Measurements from ENCODE around the gene MAD1L1.
A peak's percentile ranks its signal among the peaks of the same experiment; 100 is the strongest.
"Not testable (repeated sequence)": the region's sequence is repeated elsewhere in the genome, so short reads cannot be mapped to it uniquely, and the experiment has no call there.

MAD1L1 gene

GRCh38 chr7:2008101-2008935 lies 224.4 kb downstream of the MAD1L1 start:
- DNase-seq = no peak

DNA sequence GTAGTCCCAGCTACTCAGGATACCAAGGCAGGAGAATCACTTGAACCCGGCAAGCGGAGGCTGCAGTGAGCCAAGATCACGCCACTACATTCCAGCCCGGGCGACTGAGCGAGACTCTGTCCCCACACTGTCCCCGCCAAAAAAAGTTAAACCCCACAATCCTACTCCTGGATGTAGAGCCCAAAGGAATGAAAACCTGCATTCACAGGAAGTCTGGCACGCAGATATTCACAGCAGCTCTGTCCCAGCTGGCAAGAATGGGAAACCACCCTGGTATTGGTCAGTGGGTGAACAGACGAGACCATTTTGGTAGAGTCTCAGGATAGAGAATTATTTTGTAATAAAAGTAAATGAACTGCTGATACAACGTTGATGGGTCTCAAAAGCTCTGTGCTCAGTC lies 225.2 kb downstream of the MAD1L1 start:
- no peak for DNase-seq

GRCh38 chr7:2006921-2007381 lies 225.8 kb downstream of the MAD1L1 start:
- no peak for DNase-seq

- no peak for DNase-seq
Measured at GRCh38 chr7:2006231-2006771, 226.4 kb downstream of the MAD1L1 start.

- DNase-seq = no peak
Measured at GRCh38 chr7:2005786-2006185, 227.0 kb downstream of the MAD1L1 start.

DNA sequence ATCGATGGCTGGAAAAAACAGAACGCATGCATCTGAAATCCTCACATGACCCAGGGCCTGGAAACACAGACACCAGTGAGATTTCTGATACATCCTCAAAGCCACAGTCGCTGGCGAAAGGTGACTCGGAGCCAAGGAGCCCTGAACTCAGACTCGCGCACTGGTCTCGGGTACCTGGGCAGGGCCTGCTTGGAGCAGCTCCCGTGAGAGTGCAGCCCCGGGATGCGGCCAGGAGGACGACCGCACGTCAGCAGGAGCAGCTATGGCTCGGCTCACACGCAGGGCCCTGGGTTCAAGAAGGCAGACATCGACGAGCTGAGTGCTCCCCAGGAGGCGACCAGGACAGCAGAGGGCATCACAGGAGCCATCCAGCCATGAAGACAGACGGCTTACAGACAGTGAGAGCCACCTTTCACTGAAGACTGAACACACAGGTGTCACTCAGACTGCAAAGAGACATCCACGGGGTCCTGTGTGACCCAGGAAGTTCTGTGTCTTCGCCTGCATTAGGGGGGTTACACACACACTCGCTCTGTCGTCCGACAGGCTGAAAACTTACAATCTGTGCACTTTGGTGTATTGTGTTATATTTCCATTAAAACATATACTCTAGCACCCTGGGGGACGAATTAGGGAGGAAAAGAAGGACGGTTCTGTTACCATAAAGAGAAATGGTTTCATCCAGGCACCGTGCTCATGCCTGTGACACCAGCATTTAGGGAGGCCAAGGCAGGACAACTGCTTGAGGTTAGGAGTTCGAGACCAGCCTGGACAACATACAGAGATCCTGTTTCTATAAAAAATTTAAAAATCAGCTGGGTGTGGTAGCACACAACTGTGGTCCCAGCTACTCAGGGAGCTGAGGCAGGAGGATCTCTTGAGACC lies 227.7 kb downstream of the MAD1L1 start:
- DNase-seq = no peak

DNA sequence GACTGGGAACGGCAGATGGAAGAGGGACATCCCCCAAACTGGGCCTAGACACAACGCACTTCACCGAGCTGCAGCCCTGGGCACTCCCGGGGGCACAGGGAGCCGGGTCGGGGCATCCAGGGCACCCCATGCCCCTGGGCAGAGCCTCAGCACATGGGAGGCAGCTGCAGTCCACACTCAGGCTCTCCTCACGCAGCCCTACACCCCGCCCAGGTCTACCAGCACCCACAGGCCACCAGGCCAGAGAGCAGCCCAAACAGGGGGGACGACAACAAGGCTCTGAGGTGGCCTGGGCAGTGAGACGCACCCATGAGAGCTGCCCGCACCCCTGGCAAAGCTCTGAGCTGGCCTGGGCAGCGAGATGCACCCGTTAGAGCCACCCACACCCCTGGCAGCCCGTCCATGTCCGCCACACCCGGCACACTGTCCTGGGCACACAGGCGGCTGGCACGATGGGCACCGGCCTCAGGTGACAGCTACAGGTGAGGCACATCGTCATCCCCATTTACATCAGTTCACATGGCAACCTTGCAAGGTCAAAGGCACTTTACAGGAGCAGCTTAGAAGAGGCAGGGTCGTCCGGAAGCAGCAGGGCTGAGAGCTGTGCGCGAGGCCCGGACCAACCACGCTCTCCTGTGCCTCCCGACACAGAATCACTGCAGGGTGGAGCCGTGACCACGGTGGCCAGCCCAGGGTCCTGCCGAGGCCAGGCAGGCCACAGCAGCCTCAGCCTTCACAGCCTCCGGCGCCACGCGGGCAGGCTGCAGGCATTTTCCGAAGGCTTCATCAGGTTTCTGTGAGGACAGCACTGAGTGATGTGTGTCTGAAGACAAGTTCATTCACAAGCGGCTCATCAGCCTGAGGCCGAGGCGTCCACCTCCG lies 228.6 kb downstream of the MAD1L1 start:
- no peak for DNase-seq

DNA sequence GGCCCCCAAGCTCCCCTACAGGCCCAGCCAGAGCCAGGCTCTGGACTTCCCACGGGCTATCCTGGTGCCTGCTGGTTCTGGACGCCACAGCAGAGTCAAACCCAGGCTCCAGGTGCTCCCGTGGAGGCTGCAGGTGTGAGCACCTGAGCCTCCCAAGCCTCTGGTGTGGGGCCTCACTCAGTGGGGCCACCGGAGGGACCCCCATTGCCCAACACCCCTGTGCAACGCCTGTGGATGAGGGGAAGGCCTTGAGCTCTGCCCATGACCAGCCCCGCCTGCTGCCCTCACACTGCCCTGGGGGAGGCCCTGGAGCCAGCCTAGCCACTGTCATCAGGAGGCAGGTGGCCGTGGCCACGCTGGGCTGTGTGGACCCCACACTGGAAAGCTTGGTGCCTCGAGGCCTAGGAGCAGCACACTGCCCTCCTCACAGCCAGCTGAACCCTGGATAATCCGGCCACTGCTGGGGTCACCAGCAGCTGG lies 229.3 kb downstream of the MAD1L1 start:
- DNase-seq = no peak

DNA sequence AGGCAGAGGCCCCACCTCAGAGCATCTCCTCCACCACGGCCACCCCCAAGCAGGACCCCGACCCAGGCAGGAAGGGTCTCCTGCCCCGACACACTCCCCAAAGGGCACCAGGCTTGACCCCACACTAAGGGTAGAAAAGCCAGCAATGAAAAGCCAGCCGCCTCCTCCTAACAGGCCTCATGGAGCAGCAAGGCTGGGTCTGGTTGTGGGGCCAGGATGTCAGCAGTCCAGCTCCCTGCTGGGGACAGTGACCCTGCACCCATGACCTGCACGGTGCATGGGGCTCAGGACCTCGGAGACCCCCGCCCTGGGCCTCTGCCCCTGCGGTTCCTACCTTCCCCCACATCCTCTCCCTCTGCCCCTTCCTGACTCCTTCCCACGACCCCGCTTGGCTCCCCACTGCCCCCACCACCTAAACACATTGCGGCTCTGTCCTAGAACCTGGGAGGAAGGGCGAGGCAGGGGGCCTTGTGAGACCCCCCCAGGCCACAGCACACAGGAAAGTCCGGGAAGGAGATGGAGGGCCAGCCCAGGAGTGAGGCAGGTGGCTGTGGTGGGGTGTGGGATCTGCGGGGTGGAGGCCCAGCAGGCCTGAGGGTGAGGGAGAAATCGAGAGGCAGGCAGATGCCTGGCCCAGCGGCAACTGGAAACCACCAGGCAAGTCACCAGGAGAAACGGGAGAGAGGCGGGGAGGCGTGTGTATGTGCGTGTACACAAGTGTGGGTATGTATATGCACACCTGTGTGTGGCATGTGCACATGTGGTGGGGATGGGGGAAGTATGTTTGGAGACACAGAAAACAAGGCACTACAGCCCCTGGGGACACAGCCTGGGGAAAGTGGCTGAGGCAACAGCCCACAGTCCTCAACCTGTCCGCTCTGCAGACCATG lies 229.9 kb downstream of the MAD1L1 start:
- no peak for DNase-seq

DNA sequence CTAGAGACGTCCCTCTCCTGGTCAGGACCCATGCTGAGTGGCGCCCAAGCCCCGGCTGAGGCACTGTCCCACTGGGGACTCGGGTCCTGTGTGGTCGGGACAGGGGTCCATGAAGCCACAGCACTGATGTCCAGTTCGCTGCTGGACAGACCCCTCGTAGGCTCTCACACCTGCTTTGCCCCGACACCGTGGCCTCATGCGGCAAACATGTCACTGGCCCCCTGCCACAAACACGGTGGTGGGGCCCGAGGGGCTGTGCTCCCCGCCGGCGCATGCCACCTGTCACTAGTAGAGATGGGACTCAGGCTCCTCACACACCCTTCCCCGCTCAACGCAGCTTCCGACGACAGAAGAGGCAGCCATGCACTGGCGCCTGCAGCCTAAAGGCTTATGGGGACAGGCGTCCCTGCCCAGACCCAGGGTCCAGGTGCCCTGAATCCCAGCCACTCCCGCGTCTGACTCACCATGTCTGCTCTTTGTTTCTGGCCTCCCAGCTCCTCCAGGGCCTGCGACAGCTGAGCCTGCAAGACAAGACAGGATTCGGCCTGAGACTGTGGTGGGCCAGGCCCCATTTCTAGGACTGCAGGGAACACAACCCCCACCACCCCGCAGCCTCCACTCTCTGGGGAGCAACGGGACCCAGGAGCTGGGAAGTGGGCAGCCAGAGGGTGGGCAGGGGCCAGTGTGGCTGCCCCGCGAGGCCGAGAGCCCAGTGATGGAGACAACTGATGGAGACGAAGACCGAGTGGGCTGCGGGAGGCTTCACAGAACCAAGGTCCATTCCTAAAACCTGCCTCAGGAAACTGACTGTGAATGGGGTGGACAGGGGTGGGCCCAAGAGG lies 230.9 kb downstream of the MAD1L1 start:
- no peak for DNase-seq

DNA sequence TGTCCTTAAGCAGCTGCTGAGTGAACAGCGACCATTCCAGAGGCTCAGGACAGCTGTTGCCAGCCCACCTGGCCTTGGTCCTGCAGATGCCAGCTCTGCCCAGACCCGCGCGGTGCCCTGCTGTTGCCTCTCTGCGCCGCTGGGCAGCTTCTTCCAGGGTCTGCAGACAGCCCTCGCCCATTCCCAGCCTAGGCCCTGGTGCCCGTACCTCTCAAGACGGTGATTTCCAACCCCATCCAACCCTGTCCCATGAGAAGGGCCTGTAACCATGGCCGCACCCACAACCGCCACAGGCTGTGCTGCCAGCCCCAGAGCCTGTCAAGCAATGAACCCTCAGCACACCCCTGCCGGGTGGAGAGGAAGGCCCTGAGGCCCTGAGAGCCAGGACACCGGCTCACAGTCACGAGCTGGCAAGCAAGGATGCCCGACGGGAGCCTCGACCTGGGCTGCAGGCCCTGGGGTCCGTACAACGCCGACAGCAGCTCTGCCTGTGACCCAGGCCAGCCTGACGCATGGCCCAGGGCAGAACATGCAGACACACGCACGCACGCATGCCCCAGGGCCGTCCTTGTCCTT lies 231.9 kb downstream of the MAD1L1 start:
- DNase-seq = no peak

DNA sequence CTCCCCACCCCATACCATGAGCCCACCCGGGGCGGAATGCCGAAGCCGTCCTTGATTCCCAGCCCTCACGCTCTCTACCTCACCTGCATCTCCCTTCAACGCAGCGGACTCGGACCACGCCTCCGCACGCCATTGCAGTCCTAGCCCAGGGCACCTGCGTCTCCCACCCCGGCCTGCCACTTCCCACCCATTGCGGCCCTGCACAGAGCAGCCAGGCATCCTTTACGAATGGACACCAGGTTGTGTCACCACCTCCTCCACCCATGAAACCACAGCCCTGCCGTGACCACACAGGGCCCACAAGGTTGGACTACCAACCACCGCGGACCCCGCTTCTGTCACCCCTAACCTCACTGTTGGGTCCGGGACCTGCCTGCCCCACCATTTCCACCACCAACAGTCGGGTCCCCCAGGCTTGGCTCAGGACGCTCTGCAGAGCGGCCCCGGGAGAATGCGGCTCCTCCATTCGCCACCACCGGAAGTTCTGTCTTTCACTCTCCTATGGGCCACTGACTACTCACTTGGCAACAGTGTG lies 232.5 kb downstream of the MAD1L1 start:
- DNase-seq = no peak

GRCh38 chr7:1999278-1999984 lies 233.3 kb downstream of the MAD1L1 start:
- no peak for DNase-seq

- peak; percentile 4 for DNase-seq
Measured at GRCh38 chr7:1998146-1998545, 234.6 kb downstream of the MAD1L1 start.

DNA sequence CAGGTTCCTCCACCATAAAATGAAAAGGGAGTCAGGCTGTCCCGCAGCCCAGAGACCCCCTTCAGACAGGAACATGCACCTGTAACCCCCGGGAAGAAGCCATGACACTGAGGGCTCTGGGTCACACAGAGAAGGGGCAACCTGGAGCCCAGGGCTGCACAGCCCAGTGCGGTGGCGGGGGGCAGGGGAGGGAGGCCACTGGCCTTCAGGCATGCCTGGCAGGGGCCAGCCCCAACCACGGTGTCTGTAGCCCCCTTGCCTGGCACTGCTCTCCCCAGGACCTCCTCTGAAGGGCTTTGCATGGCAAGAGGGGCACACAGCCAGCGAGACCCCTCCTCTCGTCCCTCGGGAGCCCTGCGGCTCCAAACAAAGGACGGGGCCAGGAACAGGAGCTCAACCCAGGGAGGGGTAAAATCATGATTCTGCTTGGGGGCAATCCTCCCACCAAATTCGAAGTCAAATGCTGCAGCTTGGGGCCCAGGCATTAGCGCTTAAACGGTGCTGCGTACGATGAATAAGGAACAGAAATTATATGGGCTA lies 235.1 kb downstream of the MAD1L1 start:
- no peak for DNase-seq

GRCh38 chr7:1996816-1997215 lies 235.9 kb downstream of the MAD1L1 start:
- DNase-seq = no peak

- not testable (repeated sequence) for DNase-seq
Measured at GRCh38 chr7:1995911-1996420, 236.8 kb downstream of the MAD1L1 start.

GRCh38 chr7:1995426-1995825 lies 237.3 kb downstream of the MAD1L1 start:
- DNase-seq = no peak
